GM18526 (cell line): ENCODE data around the gene WIPF1.

Experiments used
- POLR2A ChIP-seq: IDR thresholded peaks from 3 replicates; pipeline ENCODE4 v1.6.1; 2011; ENCODE audit not compliant: insufficient read length; ENCODE audit errors: extremely low read depth

WIPF1 gene

GRCh38 chr2:174546519-174547506, 50.8 kb downstream of the WIPF1 start:
- no peak for TF ChIP-seq POLR2A

GRCh38 chr2:174545240-174545639, 52.4 kb downstream of the WIPF1 start:
- TF ChIP-seq POLR2A, result no peak

GRCh38 chr2:174544802-174545201, 52.8 kb downstream of the WIPF1 start:
- no peak for TF ChIP-seq POLR2A

GRCh38 chr2:174544156-174544555, 53.4 kb downstream of the WIPF1 start:
- TF ChIP-seq POLR2A, result no peak

- no peak for TF ChIP-seq POLR2A
Observed at GRCh38 chr2:174540893-174541292, 56.7 kb downstream of the WIPF1 start.

GRCh38 chr2:174535757-174536703, 61.6 kb downstream of the WIPF1 start:
- TF ChIP-seq POLR2A, result no peak

GRCh38 chr2:174535083-174535482, 62.5 kb downstream of the WIPF1 start:
- no peak for TF ChIP-seq POLR2A

GRCh38 chr2:174529916-174530315, 67.7 kb downstream of the WIPF1 start:
- no peak for TF ChIP-seq POLR2A

GRCh38 chr2:174527959-174528358, 69.6 kb downstream of the WIPF1 start:
- no peak for TF ChIP-seq POLR2A

- no peak for TF ChIP-seq POLR2A
Observed at GRCh38 chr2:174527101-174527721, 70.4 kb downstream of the WIPF1 start.

- TF ChIP-seq POLR2A, result no peak
Observed at GRCh38 chr2:174524527-174524926, 73.1 kb downstream of the WIPF1 start.

- no peak for TF ChIP-seq POLR2A
Observed at GRCh38 chr2:174522553-174522952, 75.1 kb downstream of the WIPF1 start.

- TF ChIP-seq POLR2A, result no peak
Observed at GRCh38 chr2:174518395-174518794, 79.2 kb downstream of the WIPF1 start.

GRCh38 chr2:174516501-174517378, 80.9 kb downstream of the WIPF1 start:
- no peak for TF ChIP-seq POLR2A
